HepG2 (cell line): Measurements from ENCODE around the gene BPIFB2. TPM values are rescaled to one million over a fixed set of nuclear protein-coding genes. Genes with fewer than 3 reads are reported as not detected.

ENCODE experiments used
- CREBL2 ChIP-seq: sonication (generic); formaldehyde crosslinking; IDR thresholded peaks from 2 replicates; pipeline ENCODE4 v1.8.1; 2023; ENCODE audit warnings: missing genetic modification reagents, mild to moderate bottlenecking, borderline replicate concordance
- FOXC1 ChIP-seq: sonication (generic); formaldehyde crosslinking; IDR thresholded peaks from 2 replicates; pipeline ENCODE4 v1.8.0; 2022; ENCODE audit warnings: mild to moderate bottlenecking, missing genetic modification reagents, borderline replicate concordance
- FOXP4 ChIP-seq: sonication (generic); formaldehyde crosslinking; IDR thresholded peaks from 2 replicates; pipeline ENCODE4 v1.4.0; 2020; ENCODE audit warnings: missing genetic modification reagents
- KDM4B ChIP-seq: sonication (generic); formaldehyde crosslinking; IDR thresholded peaks from 2 replicates; pipeline ENCODE4 v1.4.0; 2020; ENCODE audit warnings: missing genetic modification reagents
- ONECUT2 ChIP-seq: sonication (generic); formaldehyde crosslinking; IDR thresholded peaks from 2 replicates; pipeline ENCODE4 v1.4.0; 2020; ENCODE audit warnings: missing genetic modification reagents
- PAXIP1 ChIP-seq: sonication (generic); formaldehyde crosslinking; conservative IDR thresholded peaks from 2 replicates; pipeline ENCODE4 v1.4.0; 2020; ENCODE audit warnings: mild to moderate bottlenecking, missing genetic modification reagents, moderate library complexity
- RFXAP ChIP-seq: sonication (generic); formaldehyde crosslinking; IDR thresholded peaks from 2 replicates; pipeline ENCODE4 v1.4.0; 2020; ENCODE audit warnings: missing genetic modification reagents, borderline replicate concordance
- RXRA ChIP-seq: sonication (generic); formaldehyde crosslinking; IDR thresholded peaks from 2 replicates; pipeline ENCODE4 v1.5.1; 2020; ENCODE audit warnings: missing genetic modification reagents
- SATB2 ChIP-seq: sonication (generic); formaldehyde crosslinking; IDR thresholded peaks from 2 replicates; pipeline ENCODE4 v1.5.0; 2020; ENCODE audit warnings: missing genetic modification reagents
- ZNF407 ChIP-seq: sonication (generic); formaldehyde crosslinking; IDR thresholded peaks from one replicate; pipeline ENCODE4 v1.5.1; 2020; ENCODE audit warnings: mild to moderate bottlenecking, missing genetic modification reagents; ENCODE audit errors: not compliant biosample characterization
- ZNF660 ChIP-seq: sonication (generic); formaldehyde crosslinking; IDR thresholded peaks from 2 replicates; pipeline ENCODE4 v1.5.1; 2020; ENCODE audit warnings: mild to moderate bottlenecking, low read depth, missing genetic modification reagents, borderline replicate concordance
- ZNF737 ChIP-seq: sonication (generic); formaldehyde crosslinking; IDR thresholded peaks from 2 replicates; pipeline ENCODE4 v1.5.0; 2020; ENCODE audit warnings: missing genetic modification reagents, mild to moderate bottlenecking, borderline replicate concordance
- ZNF749 ChIP-seq: sonication (generic); formaldehyde crosslinking; IDR thresholded peaks from 2 replicates; pipeline ENCODE4 v1.8.0; 2022; ENCODE audit warnings: mild to moderate bottlenecking, missing genetic modification reagents, moderate library complexity, borderline replicate concordance
- polyA plus RNA-seq, 8 experiments: library from polyadenylated mRNA; depleted of rRNA in 3 of 8; stranded (reverse) in 7 of 8; unstranded in 1 of 8; fragments of >200 nt; fragmentation: Illumina TruSeq in 4 of 8; extraction: Trizol in 4 of 8; gene quantifications; 2 replicates each; pipeline versions ENCODE4 v1.2.1 to v1.2.3, GENCODE V29; 2011 to 2016; ENCODE audit warnings: low read depth in 4 of 8, missing spikeins in 1 of 8, mixed read lengths in 1 of 8; ENCODE audit not compliant: insufficient read depth in 1 of 8
- total RNA-seq, 5 experiments: library from RNA; depleted of rRNA; stranded (reverse); fragments of >200 nt; fragmentation: Illumina TruSeq; extraction: Trizol; gene quantifications; 2 replicates each; pipeline ENCODE4 v1.2.3, GENCODE V29; 2016; ENCODE audit warnings: low read depth in 1 of 5

BPIFB2 gene
- total and polyA plus RNA-seq, 2 of the 13 experiments (the other 11 are each of a cell fraction or from before 2014, with no cell fraction given): 54.5 to 902 TPM

- TF ChIP-seq PAXIP1 (CRISPR knock-in tag) (no peak), KDM4B (no peak), ZNF737 (CRISPR knock-in tag) (peak; percentile 44; the same call in 1 of the 2 replicates), SATB2 (CRISPR knock-in tag) (no peak), ZNF749 (CRISPR knock-in tag) (peak; percentile 48; the same call in 1 of the 2 replicates), ONECUT2 (CRISPR knock-in tag) (no peak), ZNF660 (CRISPR knock-in tag) (no peak), FOXC1 (CRISPR knock-in tag) (no peak), FOXP4 (no peak), ZNF407 (CRISPR knock-in tag) (peak; percentile 45), CREBL2 (no peak; the same call in 1 of the 2 replicates), RXRA (CRISPR knock-in tag) (no peak), RFXAP (no peak)
Measured at GRCh38 chr20:33026072-33026778, 18.7 kb downstream of the BPIFB2 start (continued).
